HG02870 (cell line): ENCODE measurements around the gene PAK5.

Experiments
- ATAC-seq: cut with Tn5 transposase; IDR thresholded peaks from one replicate; pipeline ENCODE4 v1.9.1; 2021; ENCODE audit warnings: mild to moderate bottlenecking, moderate library complexity; ENCODE audit not compliant: unreplicated experiment

Gene PAK5

DNA sequence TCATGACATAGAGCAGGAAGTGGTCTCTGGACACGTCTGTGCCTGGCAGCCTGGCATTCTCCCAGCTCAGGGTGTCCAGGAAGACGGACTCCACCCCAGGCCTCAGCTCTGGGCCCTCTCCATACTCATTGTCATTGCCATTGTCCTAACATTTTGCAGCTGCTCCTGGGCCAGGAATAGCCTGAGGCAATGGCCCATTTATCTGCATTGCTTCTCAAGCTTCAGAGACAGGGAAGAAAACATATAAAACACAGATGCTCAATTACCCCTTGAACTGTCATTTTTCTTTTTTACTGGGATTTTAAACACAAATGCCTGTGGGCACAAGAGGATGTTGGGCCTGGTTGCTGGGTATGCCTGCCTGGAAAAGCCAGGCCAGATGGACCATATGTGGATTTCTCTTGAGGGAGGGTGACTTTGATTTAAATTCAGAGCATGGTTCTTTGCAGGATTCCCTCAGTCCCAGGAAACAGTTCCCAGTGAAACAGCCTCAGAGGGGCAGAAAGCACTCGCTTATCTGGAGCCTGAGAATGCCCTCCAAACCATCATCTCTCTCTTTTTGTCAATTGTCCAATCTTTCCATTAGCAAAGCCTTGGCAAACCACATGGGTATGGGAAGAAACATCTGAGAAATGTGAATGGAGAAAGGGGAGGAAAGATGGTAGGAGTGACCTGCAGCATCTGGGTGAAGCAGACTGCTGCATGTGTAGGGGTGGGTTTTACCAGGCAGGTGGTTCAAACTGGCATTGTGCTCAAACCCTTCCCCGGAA lies 306.6 kb downstream of the PAK5 start:
- ATAC-seq: no peak

DNA sequence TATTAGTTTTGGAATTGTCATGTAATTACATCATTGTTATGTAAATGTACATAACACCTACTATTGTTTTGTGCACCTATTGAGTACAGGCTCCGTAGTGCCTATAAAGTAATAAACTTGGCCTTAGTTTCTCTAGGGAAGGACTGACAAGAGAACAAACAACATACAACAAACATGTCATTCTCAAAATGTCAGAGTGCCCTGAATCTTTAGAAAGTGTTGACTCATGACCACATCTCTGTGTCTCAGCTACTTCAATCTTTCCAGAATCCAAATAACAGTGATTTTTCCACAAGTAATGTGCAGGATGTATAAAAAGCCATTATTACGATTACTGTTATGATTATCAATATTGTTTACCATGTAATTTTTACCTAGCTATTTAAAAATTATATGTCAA lies 307.3 kb downstream of the PAK5 start:
- ATAC-seq: no peak

DNA sequence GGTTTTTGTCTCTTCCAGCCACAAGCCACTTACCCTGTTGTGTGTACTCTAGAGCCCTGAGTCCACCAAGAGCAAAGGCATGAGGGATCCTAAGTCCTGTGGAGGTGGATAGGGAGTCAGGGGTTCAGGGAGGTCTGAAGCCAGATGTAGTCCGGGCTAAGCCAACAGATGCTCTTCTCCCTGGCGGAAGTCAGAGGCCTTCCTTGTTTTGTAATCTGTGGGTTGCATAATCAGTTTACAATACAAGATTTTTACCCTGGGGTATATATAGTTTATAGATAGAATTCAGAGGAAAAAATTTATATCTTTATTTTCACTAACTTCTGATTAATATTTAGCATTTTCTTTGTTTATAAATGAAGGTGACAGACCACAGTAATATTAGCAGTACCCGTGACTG lies 315.2 kb downstream of the PAK5 start:
- no peak for ATAC-seq

GRCh38 chr20:9520086-9520485 lies 318.8 kb downstream of the PAK5 start:
- ATAC-seq: no peak

DNA sequence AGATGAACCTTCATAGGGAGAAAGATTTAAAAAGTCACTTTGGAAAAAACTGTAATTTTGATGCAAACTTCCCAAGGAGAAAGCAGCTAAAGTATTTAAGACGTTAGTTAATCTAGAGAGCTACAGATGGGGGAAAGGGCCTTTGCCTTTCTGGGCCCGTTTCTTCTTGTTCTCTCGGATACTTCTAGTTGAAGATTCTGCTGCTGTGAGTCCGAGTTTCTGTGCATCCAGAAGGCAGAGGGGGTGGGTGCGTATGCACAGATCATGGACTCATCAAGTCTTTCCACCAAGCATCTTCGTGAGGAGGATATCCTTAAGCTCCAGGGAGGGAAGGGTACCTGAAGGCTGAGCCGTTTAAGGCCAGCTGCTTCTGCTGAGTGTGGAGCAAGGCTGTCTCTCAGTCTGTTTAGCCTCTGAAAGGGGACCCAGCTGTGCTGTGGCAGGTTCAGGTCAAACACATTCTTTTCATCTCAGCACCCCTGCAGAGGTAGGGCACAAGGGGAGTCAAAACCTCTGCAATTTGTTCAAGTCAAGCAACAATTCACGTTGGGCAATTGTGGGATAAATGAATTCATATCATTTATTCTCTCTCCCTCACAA lies 320.2 kb downstream of the PAK5 start:
- no peak for ATAC-seq

DNA sequence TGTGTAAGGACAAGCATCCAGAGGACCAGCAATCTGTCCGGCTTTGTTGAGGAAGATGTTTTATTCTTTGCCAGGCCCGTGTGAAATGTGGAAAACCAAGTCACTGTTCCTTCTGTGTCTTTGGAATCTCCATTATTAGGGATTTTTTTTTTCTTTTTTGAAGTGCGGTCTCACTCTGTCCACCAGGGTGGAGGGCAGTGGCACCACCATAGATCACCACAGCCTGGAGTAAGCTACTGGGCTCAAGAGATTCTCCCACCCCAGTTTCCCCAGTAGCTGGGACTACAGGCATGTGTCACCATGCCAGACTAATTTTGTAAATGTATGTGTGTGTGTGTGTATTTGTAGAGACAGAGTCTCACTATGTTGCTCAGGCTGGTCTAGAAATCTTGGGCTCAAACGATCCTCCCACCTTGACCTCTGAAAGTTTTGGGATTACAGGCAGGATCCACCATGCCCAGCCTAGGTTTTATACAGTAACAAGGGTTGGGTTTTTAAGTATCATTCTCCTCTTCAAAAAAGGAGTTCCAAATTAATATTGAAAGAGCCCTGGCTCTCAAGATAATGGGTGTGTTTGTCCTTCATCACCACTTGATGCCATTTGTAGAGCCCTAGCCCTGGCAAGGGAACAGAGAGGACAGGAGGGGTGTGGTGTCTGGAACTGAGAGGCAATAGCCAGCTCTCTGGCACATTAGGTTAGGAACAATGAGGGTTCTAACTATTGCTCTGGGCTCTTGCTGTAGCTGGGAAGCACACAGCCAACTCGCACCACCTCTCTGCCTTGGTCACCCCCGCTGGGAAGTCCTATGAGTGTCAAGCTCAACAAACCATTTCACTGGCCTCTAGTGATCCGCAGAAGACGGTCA lies 321.3 kb downstream of the PAK5 start:
- no peak for ATAC-seq

- no peak for ATAC-seq
These were observed 322.5 kb downstream of the PAK5 start for GRCh38 chr20:9516234-9516871.

- no peak for ATAC-seq
These were observed 323.1 kb downstream of the PAK5 start for GRCh38 chr20:9515741-9516233.

DNA sequence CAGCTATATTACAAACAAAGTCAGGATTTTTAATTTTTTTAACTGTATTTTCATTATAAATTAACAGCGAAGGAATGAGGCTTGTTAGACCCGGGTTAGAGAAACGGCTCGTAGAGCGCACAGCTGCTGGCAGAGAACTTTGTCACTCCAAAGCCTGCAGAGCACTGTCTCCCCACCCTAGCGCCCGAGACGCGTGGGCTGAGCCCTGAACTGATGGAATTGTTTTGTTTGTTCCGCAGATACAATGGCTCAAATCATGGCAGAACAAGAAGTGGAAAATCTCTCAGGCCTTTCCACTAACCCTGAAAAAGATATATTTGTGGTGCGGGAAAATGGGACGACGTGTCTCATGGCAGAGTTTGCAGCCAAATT lies 323.7 kb downstream of the PAK5 start:
- ATAC-seq: no peak

- no peak for ATAC-seq
These were observed 324.2 kb downstream of the PAK5 start, which contains the start of gene LAMP5 for GRCh38 chr20:9514461-9515213. TSS of gene LAMP5 (plus strand) at chr20:9514590. CDS start at chr20:9514853, 263 bp downstream.

- no peak for ATAC-seq
These were observed 324.8 kb downstream of the PAK5 start for GRCh38 chr20:9514072-9514460.

- peak; percentile 61 for ATAC-seq
These were observed 328.0 kb downstream of the PAK5 start for GRCh38 chr20:9510911-9511310.

- no peak for ATAC-seq
These were observed 329.6 kb downstream of the PAK5 start for GRCh38 chr20:9509246-9509645.

DNA sequence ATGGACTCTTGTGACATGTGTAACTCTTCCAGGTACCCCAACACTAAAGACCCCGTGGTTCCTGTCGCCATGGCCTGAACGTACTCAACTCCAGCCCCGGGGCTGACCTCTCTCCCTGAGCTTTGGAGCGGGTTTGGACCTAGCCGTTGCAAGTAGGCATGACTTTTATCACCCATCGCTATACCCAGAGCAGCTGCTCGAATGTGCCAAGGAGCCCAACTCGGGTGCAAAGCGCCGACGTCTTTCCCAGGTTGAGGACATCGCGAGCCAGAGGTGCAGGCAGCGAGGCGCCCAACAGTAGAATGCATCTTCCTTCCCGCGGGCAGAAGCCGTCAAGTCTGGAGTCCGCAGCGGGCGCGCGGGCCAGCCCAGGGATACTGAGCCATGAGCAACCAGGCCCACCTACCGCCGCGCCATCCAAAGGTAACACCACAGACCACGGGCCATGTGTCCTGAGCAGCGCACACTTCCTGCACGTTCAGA lies 330.1 kb downstream of the PAK5 start:
- no peak for ATAC-seq

DNA sequence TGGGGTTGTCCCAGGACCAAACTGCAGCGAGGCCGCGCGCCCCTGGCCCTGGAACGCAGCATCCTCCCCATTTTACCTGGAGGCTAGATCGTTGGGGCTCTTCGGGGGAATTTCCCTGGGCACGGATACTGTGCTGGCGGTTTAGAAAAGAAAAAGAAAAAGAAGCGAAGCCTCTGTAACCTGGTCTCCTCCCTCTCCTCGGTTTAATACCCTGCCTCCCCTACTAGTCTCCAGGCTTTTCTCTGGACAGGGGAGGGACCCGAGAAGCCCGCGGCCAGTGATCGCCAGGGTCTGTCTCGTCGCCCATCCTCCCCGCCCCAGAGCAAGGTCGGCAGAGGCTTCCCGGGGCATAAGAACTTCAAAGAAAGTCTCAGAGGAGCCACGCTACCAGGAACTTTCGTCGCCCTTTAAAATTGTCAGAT lies 330.6 kb downstream of the PAK5 start:
- no peak for ATAC-seq

DNA sequence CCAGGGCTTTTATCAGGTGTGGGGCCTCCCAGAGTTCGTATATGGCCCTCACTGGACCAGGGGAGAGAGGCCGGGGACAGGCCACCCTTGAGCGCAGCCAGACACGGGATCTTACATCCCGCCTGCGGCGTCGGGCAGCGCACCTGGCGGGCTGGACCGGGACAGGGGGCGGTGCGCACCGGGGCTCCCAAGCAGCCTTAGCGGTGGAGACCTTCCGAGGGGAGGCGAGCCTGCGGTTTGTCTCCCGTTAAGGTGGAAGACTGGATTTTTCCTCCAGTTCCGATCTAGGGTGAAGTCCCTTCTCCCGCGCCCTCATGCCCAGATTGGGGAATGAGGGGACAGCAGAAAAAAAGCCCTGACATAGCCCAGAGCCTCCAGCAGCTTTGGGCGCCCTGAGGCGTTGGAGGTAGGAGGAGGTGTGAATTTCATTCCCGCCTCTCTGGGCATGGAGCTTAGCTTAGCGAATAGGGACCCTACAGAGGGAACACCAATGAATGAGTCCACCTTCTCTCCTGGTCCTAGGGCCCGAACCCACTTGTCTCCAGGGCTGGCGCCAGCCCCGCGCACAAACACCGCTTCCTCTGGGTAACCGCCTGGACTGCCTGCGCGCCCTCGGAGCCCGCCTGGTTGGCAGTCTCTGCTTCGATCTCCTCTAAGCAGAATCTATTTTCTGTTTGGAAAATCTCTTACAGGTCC lies 331.2 kb downstream of the PAK5 start:
- ATAC-seq: no peak

DNA sequence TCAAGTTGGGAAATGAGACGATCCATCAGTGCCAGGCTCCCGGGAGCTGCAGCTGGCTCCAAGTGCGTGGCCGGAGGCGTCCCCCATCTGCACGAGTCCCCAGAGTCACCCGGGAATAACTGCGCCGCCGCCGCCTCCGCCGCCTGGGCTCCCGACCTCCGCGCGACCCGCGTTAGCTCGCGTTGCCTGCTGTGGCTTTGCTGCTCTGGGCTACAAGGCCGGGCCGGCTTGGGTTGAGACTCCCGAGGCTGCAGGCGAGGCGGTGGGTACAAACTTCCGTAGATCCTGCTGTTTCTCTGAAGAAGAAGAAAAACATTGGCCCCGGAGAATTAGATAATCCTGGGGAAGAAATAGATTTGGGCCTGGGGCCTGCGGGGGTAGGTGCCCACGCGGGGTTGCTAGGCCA lies 331.9 kb downstream of the PAK5 start:
- ATAC-seq: no peak

DNA sequence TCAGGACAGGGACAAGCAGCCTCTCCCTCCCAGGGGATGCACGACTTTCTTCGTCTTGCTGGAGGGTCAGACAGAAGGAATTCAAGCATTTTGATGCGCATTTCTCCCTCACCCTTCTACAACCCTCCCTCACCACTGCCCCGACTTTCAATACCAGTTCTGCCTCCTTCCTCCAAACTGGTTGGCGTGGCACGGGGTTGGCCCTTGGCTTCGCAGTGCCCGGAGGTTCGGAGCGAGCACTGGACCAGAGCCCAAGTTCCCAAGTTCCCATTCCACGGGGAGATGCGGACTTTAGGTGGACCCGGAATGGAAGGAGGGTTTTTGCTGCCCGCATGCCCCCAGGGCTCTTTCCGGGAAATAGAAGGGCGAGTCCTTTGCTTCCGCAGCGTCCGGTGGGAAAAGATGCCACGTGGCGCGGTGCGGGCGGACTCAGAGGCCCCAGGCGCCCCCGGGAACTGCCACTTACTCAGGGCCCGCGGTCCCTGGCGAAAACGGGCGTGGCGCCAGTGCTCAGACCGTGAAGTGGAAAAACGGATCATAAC lies 332.5 kb downstream of the PAK5 start:
- no peak for ATAC-seq

- no peak for ATAC-seq
These were observed 335.2 kb downstream of the PAK5 start for GRCh38 chr20:9503526-9504245.
